Fibroblast of lung (primary cell): ENCODE data around the gene EMC9. TPM values are rescaled to one million over a fixed set of nuclear protein-coding genes. Genes with fewer than 3 reads are reported as not detected.
"Not testable (repeated sequence)": the region's sequence is repeated elsewhere in the genome, so short reads cannot be mapped to it uniquely, and the experiment has no call there.

ENCODE experiments used
- DNase-seq, 2 donors: peaks; one replicate each; pipeline versions ENCODE4 v3.0.0 to v3.0.0-alpha.2; 2010; ENCODE audit warnings: low read depth in 2 of 2
- H2AFZ ChIP-seq: 2 replicates; pipeline ENCODE4 v1.5.1; 2012; ENCODE audit warnings: low read length, control low read depth, inconsistent platforms
- H3K27ac ChIP-seq: 2 replicates; pipeline ENCODE4 v1.5.1; 2011; ENCODE audit warnings: low read length, control low read depth; ENCODE audit not compliant: insufficient read depth
- H3K27me3 ChIP-seq: 2 replicates; pipeline ENCODE4 v1.5.1; 2011; ENCODE audit warnings: mild to moderate bottlenecking, low read length; ENCODE audit not compliant: control insufficient read depth, insufficient read depth
- H3K36me3 ChIP-seq: 2 replicates; pipeline ENCODE4 v1.5.1; 2011; ENCODE audit warnings: low read length; ENCODE audit not compliant: control insufficient read depth, insufficient read depth
- H3K4me1 ChIP-seq: 2 replicates; pipeline ENCODE4 v1.5.1; 2011; ENCODE audit warnings: low read length; ENCODE audit not compliant: control insufficient read depth, insufficient read depth; ENCODE audit errors: extremely low read depth
- H3K4me2 ChIP-seq: 2 replicates; pipeline ENCODE4 v1.5.1; 2011; ENCODE audit warnings: low read length, control low read depth; ENCODE audit not compliant: insufficient read depth; ENCODE audit errors: extremely low read depth
- H3K4me3 ChIP-seq, 4 experiments: fragments of 200-600 bp in 1 of 4; sonication (generic) in 1 of 4; replicated peaks in 1 of 4; 2 replicates each; pipeline ENCODE4 v1.5.1; 2011 to 2016; ENCODE audit warnings: low read length in 4 of 4, low read depth in 3 of 4, mild to moderate bottlenecking in 3 of 4, control low read depth in 2 of 4, inconsistent platforms in 1 of 4, mixed read lengths in 1 of 4; ENCODE audit not compliant: insufficient read depth in 1 of 4; ENCODE audit errors: control extremely low read depth in 1 of 4
- H3K79me2 ChIP-seq: 2 replicates; pipeline ENCODE4 v1.5.1; 2012; ENCODE audit warnings: mild to moderate bottlenecking, low read length, inconsistent platforms; ENCODE audit not compliant: control insufficient read depth, insufficient read depth
- H3K9ac ChIP-seq: 2 replicates; pipeline ENCODE4 v1.5.1; 2011; ENCODE audit warnings: mild to moderate bottlenecking, low read length, control low read depth; ENCODE audit not compliant: insufficient read depth
- H3K9me3 ChIP-seq: 2 replicates; pipeline ENCODE4 v1.5.1; 2012; ENCODE audit warnings: low read depth, low read length; ENCODE audit not compliant: control insufficient read depth, insufficient read depth
- H4K20me1 ChIP-seq: 2 replicates; pipeline ENCODE4 v1.5.1; 2011; ENCODE audit warnings: low read length; ENCODE audit not compliant: control insufficient read depth, insufficient read depth; ENCODE audit errors: extremely low read depth
- EZH2 ChIP-seq: IDR thresholded peaks from 2 replicates; pipeline ENCODE4 v1.5.1; 2012; ENCODE audit warnings: low read length, control low read depth, mild to moderate bottlenecking; ENCODE audit errors: missing control alignments
- polyA plus RNA-seq, 2 donors: library from polyadenylated mRNA; depleted of rRNA in 1 of 2; stranded (reverse) in 1 of 2; unstranded in 1 of 2; fragments of >200 nt; gene quantifications; 2 replicates each; pipeline ENCODE4 v1.2.1, GENCODE V29; 2011 to 2012; ENCODE audit warnings: missing spikeins in 1 of 2
- total RNA-seq: library from RNA; depleted of rRNA; stranded (reverse); fragments of >200 nt; gene quantifications from 2 replicates; pipeline ENCODE4 v1.2.1, GENCODE V29; 2014
- TF ChIP-seq, protein P1 (sequence below), 2 donors: IDR thresholded peaks in 1 of 2; conservative IDR thresholded peaks in 1 of 2; 1 replicate in 1 of 2; 2 replicates in 1 of 2; pipeline ENCODE4 v1.5.1; 2011 to 2012; ENCODE audit warnings: low read length in 2 of 2, control low read depth in 1 of 2, inconsistent platforms in 1 of 2, low read depth in 1 of 2, mild to moderate bottlenecking in 1 of 2

The EMC9 gene
- total and polyA plus RNA-seq, 2 donors (not counting 1 experiment from before 2014, with no cell fraction given) = 6.6 to 18.0 TPM

DNA sequence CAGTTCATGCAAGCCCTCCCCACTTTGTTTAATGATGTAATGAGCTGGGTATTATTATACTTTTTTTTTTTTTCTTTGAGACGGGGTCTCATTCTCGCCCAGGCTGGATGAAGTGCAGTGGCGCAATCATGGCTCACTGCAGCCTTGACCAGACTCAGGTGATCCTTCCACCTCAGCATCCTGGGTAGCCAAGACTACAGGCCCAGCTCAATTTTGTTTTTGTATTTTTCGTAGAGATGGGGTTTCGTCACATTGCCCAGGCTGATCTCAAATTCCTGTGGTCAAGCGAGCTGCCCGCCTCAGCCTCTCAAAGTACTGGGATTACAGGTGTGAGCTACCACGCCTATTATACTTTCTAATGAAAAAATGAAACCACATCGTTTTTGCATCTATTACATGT, 31.3 kb downstream of the EMC9 start:
- Histone ChIP-seq H3K9ac (no peak overlapping the region), H3K36me3 (no peaks in the 10 kb centered on the region), H2AFZ (no peak overlapping the region), H3K27me3 (no peaks in the 10 kb centered on the region), H3K4me3 (no peak overlapping the region), H3K27ac (no peak overlapping the region), H3K9me3 (no peaks in the 10 kb centered on the region), H3K4me1 (peaks cover 5% of the 10 kb centered on the region), H3K4me2 (no peak overlapping the region), H4K20me1 (no peaks in the 10 kb centered on the region), H3K79me2 (no peaks in the 10 kb centered on the region)
- DNase-seq = no peak
- TF ChIP-seq, protein P1, sequence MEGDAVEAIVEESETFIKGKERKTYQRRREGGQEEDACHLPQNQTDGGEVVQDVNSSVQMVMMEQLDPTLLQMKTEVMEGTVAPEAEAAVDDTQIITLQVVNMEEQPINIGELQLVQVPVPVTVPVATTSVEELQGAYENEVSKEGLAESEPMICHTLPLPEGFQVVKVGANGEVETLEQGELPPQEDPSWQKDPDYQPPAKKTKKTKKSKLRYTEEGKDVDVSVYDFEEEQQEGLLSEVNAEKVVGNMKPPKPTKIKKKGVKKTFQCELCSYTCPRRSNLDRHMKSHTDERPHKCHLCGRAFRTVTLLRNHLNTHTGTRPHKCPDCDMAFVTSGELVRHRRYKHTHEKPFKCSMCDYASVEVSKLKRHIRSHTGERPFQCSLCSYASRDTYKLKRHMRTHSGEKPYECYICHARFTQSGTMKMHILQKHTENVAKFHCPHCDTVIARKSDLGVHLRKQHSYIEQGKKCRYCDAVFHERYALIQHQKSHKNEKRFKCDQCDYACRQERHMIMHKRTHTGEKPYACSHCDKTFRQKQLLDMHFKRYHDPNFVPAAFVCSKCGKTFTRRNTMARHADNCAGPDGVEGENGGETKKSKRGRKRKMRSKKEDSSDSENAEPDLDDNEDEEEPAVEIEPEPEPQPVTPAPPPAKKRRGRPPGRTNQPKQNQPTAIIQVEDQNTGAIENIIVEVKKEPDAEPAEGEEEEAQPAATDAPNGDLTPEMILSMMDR (conservative IDR thresholded peaks at IDR 0.05 in 1 of 2, IDR thresholded peaks at IDR 0.05 in 1 of 2; ENCODE audit: low read depth in 1 of 2, low read length in 2 of 2) = no peak
- no peak for TF ChIP-seq EZH2

DNA sequence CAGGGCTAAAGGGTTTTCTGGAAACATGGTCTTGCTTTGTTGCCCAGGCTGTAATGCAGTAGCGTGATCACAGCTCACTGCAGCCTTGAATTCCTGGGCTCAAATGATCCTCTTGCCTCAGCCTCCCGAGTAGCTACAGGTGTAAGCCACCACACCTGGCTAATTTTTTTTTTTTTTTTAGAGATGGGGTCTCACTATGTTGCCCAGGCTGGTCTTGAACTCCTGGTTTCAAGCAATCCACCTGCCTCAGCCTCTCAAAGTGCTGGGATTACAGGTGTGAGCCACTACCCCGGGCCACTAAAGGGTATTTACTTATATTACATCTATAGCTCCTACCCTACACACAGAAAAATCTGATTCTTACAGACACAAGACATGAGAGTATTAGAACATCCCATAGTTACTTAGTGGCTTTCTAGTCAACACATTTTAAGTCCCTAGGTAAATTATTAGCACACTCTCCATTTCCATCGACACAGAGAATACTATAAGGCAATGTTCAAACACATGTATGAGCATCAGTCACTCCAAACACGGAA, 33.0 kb downstream of the EMC9 start:
- Histone ChIP-seq H3K4me1 (peaks cover 2% of the 10 kb centered on the region), H3K4me2 (no peak overlapping the region), H4K20me1 (no peaks in the 10 kb centered on the region), H3K27me3 (no peaks in the 10 kb centered on the region), H3K27ac (no peak overlapping the region), H3K79me2 (no peaks in the 10 kb centered on the region), H3K36me3 (no peaks in the 10 kb centered on the region), H2AFZ (peak overlapping the region; percentile 47), H3K4me3 (no peak overlapping the region), H3K9ac (no peak overlapping the region), H3K9me3 (no peaks in the 10 kb centered on the region)
- DNase-seq = no peak
- TF ChIP-seq, protein P1 (conservative IDR thresholded peaks at IDR 0.05 in 1 of 2, IDR thresholded peaks at IDR 0.05 in 1 of 2; ENCODE audit: low read depth in 1 of 2, low read length in 2 of 2) = no peak
- no peak for TF ChIP-seq EZH2

DNA sequence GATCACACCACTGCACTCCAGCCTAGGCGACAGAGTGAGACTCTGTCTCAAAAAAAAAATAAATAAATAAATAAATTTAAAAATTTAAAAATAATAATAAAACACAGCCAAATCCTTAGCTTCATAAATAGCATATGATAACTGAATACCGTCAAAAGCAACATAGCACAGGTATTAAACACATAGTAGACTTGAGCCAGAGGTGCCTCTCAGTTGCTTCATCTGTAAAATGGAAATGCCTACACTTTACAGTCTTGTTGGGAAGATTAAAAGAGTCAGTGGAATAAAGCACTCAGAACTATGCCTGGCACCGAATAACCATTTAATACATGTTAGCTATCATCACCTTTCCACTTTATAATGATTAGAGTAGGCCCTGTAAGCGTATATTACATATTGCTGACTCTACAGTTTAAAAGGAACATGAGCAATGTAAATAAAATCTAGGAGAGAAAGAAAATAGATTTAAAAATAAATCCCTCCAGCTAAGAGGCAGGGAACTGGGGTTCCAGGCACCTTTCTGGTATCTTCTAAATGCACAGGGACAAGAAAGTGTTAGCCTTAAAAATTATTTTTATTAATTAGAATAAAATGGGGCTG, 34.6 kb downstream of the EMC9 start:
- Histone ChIP-seq H2AFZ (no peak overlapping the region), H3K4me2 (no peak overlapping the region), H3K4me3 (no peak overlapping the region), H3K79me2 (no peaks in the 10 kb centered on the region), H3K27ac (no peak overlapping the region), H3K9me3 (no peaks in the 10 kb centered on the region), H3K27me3 (no peaks in the 10 kb centered on the region), H3K9ac (no peak overlapping the region), H4K20me1 (no peaks in the 10 kb centered on the region), H3K4me1 (no peaks in the 10 kb centered on the region), H3K36me3 (no peaks in the 10 kb centered on the region)
- TF ChIP-seq, protein P1 (conservative IDR thresholded peaks at IDR 0.05 in 1 of 2, IDR thresholded peaks at IDR 0.05 in 1 of 2; ENCODE audit: low read depth in 1 of 2, low read length in 2 of 2) = no peak
- TF ChIP-seq EZH2 = no peak
- DNase-seq = no peak

DNA sequence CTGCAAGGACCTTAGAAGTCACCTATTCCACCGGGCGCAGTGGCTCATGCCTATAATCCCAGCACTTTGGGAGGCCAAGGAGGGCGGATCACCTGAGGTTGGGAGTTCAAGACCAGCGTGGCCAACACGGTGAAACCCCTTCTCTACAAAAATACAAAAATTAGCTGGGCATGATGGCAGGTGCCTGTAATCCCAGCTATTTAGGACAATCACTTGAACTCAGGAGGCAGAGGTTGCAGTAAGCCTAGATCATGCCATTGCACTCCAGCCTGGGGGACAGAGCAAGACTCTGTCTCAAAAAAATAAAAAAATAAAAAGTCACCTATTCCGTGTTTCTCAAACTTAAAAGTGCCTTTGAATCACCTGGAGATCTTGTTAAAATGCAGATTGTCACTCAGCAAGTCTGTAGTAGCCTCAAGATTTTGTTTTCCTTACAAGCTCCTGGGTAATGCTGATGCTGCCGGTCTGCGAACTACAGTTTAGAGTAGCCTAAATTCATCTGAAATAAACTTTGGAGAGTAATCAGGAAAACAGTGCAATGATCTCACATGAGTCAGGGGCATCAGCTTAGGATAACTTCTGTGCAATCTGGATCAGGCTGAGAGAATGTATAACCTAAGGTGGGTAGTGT, 35.7 kb downstream of the EMC9 start:
- H3K4me3 ChIP-seq, DNase-seq, H3K36me3 ChIP-seq, H3K9me3 ChIP-seq, H3K4me2 ChIP-seq, H4K20me1 ChIP-seq, H3K9ac ChIP-seq, H3K4me1 ChIP-seq, H3K27ac ChIP-seq, H3K27me3 ChIP-seq, H2AFZ ChIP-seq, H3K79me2 ChIP-seq: not testable (repeated sequence)
